COR-L47 (cell line): Measurements from ENCODE around the gene ESYT3.
"Not testable (repeated sequence)": the region's sequence is repeated elsewhere in the genome, so short reads cannot be mapped to it uniquely, and the experiment has no call there.

ENCODE experiments used
- DNase-seq: peaks from one replicate; lab custom pipeline; 2025; lab: John Stamatoyannopoulos, UW

ESYT3 gene

GRCh38 chr3:138461246-138461645, 26.8 kb downstream of the ESYT3 start:
- DNase-seq: no peak

GRCh38 chr3:138461896-138462295, 27.5 kb downstream of the ESYT3 start:
- DNase-seq: no peak

DNA sequence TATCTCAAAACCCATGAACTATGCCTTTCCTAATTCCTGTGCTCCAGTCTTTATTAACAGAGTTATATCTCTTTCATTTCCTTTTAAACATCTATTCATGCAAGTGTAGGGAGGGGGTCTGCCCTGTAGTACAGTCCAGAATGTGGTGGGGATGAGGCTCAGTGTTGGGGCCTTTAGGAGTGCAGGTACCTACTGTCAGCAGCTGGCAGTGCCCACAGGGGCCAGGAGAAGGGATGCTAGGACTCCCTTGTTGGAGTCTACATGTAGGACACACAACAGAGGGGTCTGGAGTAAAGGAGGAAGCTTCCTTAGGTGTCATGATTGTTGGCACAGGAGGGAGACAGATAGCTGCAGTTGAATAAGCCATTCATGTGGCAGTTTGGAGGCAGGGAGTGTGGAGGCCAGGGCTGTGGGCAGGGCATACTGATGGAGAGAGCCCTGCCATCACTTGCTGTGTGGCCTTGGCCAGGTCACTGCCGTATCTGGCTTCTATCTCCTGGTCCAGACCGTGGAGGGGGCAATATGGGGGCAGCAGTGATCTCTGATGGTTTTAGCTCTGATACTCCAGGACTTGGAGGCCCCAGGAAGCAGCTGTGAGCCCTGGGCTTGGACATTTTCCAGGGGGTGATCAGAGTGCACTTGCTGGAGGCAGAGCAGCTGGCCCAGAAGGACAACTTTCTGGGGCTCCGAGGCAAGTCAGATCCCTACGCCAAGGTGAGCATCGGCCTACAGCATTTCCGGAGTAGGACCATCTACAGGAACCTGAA, 29.5 kb downstream of the ESYT3 start:
- no peak for DNase-seq

DNA sequence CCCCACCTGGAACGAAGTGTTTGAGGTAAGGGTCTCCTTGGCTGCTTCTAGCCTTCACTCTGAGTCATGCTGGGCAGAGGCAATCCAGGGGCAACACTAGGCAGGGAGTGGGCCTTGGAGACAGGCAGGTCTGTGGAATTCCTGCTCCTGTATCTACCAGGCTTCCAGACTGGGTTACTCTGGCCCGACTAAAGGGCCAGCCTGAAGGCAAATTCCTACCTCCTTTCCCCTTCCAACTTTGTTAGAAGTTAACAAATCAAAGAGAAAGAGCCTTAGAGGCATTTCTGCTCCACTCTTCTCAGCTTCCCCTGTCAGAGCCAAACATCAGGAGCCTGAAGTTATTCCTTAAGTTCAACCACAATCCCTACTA, 30.1 kb downstream of the ESYT3 start:
- DNase-seq: no peak

GRCh38 chr3:138465451-138465850, 31.0 kb downstream of the ESYT3 start:
- DNase-seq: no peak

- no peak for DNase-seq
These were observed 31.5 kb downstream of the ESYT3 start for GRCh38 chr3:138465925-138466324.

GRCh38 chr3:138467931-138468330, 33.5 kb downstream of the ESYT3 start:
- no peak for DNase-seq

- no peak for DNase-seq
These were observed 34.0 kb downstream of the ESYT3 start for GRCh38 chr3:138468451-138468850.

DNA sequence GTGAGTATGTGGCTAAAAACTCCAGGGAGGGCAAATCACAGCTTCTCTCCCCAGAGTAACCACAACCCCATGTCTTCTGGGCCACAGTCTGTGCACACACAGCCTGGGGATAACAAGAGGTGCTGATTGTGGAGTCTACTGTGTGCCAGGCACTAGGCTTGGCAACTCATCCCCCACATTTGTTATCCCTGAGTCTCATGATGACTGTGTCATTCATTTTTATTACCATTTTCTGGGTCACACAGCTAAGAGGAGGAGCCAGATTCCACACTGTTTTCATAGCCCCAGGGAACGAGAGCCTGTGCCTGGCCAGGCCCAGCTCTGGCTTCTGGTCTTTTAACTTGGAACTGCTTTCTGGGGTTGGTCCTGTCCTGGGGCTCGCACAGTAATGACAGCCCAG, 34.5 kb downstream of the ESYT3 start:
- no peak for DNase-seq

DNA sequence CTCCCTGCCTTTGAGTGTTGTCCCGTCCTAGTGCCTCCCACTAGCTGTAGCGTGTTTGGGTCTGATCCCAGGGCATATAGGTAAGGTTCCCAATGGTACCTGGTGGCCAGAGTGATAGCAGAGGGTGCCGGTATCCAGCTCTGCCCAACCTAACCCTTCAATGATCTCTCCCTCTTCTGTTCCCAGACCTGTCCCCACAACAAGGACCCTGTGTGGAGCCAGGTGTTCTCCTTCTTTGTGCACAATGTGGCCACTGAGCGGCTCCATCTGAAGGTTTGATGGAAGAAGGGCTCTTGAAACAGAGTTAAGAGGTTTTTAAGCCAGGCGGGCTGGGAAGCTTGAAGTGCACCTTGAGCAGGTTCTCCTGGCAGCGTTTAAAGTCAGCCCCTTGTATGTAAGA, 35.5 kb downstream of the ESYT3 start:
- DNase-seq: no peak

GRCh38 chr3:138470687-138471086, 36.3 kb downstream of the ESYT3 start:
- no peak for DNase-seq

DNA sequence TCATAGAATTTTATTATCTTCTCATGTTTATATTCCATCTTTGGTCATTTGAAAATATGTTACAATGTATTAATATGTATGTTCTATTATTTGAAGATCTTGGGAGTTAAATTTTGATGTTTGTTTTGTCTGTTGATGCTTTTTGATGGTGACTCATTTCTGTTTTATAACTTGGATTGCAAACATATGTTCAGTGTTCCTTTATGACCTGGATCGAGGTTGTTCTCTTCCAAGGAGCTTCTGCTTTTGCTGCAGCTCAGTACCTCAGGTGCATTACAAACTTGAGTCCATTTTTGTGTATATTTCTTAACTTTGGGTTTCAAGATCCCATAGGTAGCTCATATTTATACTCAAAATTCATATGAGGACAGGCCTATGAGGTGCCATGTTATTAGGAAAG, 37.1 kb downstream of the ESYT3 start:
- no peak for DNase-seq

DNA sequence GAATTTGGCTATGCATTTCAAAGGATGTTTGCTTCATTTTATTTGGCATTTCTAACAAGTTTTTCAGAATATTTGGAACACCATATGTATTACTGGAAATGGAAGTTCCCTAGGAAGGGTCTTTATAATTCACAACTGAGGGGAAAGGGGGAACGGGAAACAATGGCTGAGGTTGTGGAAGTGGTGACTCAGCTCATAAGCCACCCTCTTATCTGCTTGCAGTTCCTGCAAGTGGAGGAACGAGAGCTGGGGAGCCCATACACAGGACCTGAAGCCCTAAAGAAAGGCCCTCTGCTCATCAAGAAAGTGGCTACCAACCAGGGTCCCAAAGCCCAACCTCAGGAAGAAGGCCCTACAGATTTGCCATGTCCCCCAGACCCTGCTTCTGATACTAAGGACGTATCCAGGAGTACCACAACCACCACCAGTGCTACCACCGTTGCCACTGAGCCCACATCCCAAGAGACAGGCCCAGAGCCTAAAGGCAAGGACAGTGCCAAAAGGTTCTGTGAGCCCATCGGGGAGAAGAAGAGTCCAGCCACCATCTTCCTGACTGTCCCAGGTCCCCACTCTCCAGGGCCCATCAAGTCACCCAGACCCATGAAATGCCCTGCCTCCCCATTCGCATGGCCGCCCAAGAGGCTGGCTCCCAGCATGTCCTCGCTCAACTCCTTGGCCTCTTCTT, 37.9 kb downstream of the ESYT3 start:
- DNase-seq: no peak

- no peak for DNase-seq
These were observed 39.0 kb downstream of the ESYT3 start for GRCh38 chr3:138473391-138473790.

DNA sequence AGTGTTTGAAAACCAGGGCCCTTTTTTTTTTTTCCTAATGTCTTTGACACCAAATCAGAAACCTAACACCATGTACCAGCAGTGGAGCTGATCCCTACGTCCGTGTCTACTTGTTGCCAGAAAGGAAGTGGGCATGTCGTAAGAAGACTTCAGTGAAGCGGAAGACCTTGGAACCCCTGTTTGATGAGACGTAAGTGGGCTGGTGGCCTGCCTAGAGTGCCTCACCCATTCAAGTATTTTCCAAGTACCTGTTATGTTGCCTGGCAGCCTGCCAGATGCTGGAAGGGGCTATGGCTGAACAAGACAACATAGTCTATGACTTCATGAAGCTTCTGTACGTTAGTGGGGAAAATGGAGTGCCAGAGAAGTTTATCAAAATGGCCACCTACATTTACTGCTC, 39.7 kb downstream of the ESYT3 start:
- DNase-seq: no peak

DNA sequence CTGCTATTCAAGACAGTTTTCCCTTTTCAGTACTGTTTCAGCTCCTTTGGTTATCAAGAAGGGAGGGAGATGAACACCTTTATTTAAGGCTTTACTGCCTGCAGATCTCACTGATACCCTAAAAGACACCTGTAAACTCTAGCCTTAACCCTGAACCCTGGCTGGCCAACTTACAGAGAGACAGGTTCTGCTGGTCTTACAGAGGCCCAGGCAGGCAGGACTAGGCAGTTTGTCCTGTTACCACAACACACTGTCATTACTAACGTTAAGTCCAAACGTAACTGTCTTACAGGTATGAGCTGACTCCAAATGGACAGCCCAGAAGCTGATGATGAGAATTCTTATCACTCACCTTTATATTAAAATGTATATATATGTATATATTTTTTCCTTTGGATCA, 42.1 kb downstream of the ESYT3 start:
- no peak for DNase-seq

- no peak for DNase-seq
These were observed 42.7 kb downstream of the ESYT3 start for GRCh38 chr3:138477120-138477519.

DNA sequence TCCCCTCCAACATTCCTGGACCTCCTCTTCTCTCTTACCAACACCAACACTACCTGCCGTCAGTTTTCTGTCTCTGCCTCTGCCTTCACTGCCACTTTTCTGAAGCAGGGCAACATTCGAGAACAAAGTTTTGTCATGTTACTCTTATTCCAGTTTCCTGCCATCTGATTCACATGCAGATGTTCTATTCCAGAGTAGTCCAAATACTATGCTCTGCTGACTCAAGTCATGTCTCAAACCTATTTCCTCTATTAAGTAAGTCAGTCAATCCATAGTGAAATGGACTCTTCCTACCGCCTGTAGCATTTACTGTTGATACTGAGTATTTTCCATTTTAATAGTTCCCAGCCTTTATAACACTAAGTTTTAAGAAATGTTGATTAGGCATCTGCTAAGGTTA, 43.4 kb downstream of the ESYT3 start:
- no peak for DNase-seq

- peak; percentile 50 for DNase-seq
These were observed 45.0 kb downstream of the ESYT3 start for GRCh38 chr3:138479438-138479863.

DNA sequence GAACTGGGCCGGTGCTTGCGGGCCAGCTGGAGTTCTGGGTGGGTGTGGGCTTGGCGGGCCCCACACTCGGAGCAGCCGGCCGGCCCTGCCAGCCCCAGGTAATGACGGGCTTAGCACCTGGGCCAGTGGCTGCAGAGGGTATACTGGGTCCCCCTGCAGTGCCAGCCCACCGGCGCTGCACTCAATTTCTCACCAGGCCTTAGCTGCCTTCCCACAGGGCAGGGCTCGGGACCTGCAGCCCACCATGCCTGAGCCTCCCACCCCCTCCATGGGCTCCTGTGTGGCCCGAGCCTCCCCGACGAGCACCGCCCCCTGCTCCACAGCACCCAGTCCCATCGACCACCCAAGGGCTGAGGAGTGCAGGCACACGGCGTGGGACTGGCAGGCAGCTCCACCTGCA, 50.3 kb downstream of the ESYT3 start:
- DNase-seq: not testable (repeated sequence)

- DNase-seq: not testable (repeated sequence)
These were observed 52.2 kb downstream of the ESYT3 start for GRCh38 chr3:138486580-138486979.

- no peak for DNase-seq
These were observed 57.6 kb downstream of the ESYT3 start for GRCh38 chr3:138491971-138492370.

GRCh38 chr3:138492980-138493675, 58.7 kb downstream of the ESYT3 start:
- DNase-seq: no peak
